Measurements from ENCODE around the gene CCDC81.

Gene CCDC81

GRCh38 chr11:86456075-86456939, 81.6 kb downstream of the CCDC81 start:
- no peak for DNase-seq (ENCODE audit: low read depth, low spot score)
- ChIA-PET POLR2A (no interaction called here), CTCF (interaction anchor here (0.6 to 7.8 kb wide), 53 partner anchors 9 to 476 kb away, joined by 3 to 83 read pairs (median 4); no protein-coding TSS in a partner anchor)
- no peak overlapping the region for H3K4me3 ChIP-seq (ENCODE audit: low read depth, low read length)
- peak; percentile 83 for TF ChIP-seq CTCF (IDR thresholded peaks at IDR 0.05; ENCODE audit: insufficient read depth, low read length, missing control alignments)

- H3K4me3 ChIP-seq (ENCODE audit: low read depth, low read length) = no peak overlapping the region
- CTCF ChIA-PET = interaction anchor here (0.7 to 7.8 kb wide), 11 partner anchors 14 to 469 kb away, joined by 3 to 83 read pairs (median 7); no protein-coding TSS in a partner anchor
- POLR2A ChIA-PET = no interaction called here
- no peak for TF ChIP-seq CTCF (IDR thresholded peaks at IDR 0.05; ENCODE audit: insufficient read depth, low read length, missing control alignments)
- DNase-seq (ENCODE audit: low read depth, low spot score) = no peak
Measured at GRCh38 chr11:86458294-86459001, 83.8 kb downstream of the CCDC81 start.

- DNase-seq (ENCODE audit: low read depth, low spot score) = no peak
- ChIA-PET POLR2A (interaction anchor here (0.6 kb wide), 1 partner anchor 9 kb away, joined by 3 read pairs; no protein-coding TSS in a partner anchor), CTCF (interaction anchor here (0.7 to 7.8 kb wide), 4 partner anchors 100 to 411 kb away, joined by 3 to 83 read pairs (median 25); no protein-coding TSS in a partner anchor)
- no peak overlapping the region for H3K4me3 ChIP-seq (ENCODE audit: low read depth, low read length)
- TF ChIP-seq CTCF (IDR thresholded peaks at IDR 0.05; ENCODE audit: insufficient read depth, low read length, missing control alignments) = no peak
Measured at GRCh38 chr11:86459002-86459385, 84.3 kb downstream of the CCDC81 start.

- no peak overlapping the region for H3K4me3 ChIP-seq (ENCODE audit: low read depth, low read length)
- no peak for TF ChIP-seq CTCF (IDR thresholded peaks at IDR 0.05; ENCODE audit: insufficient read depth, low read length, missing control alignments)
- CTCF ChIA-PET = interaction anchor here (0.6 to 3.6 kb wide), 9 partner anchors 9 to 355 kb away, joined by 3 to 20 read pairs (median 4); no protein-coding TSS in a partner anchor
- POLR2A ChIA-PET = interaction anchor here (0.6 to 1.4 kb wide), 6 partner anchors 10 to 340 kb away, joined by 3 to 9 read pairs (median 4); partner anchors contain the start of gene PRSS23
- DNase-seq (ENCODE audit: low read depth, low spot score) = peak; percentile 74
Measured at GRCh38 chr11:86459682-86460460, 85.2 kb downstream of the CCDC81 start.

GRCh38 chr11:86460461-86461385, 86.0 kb downstream of the CCDC81 start:
- POLR2A ChIA-PET = interaction anchor here (0.8 to 1.4 kb wide), 5 partner anchors 24 to 340 kb away, joined by 4 to 9 read pairs (median 5); partner anchors contain the start of gene PRSS23
- DNase-seq (ENCODE audit: low read depth, low spot score) = no peak
- no peak for TF ChIP-seq CTCF (IDR thresholded peaks at IDR 0.05; ENCODE audit: insufficient read depth, low read length, missing control alignments)
- CTCF ChIA-PET = interaction anchor here (0.8 to 3.6 kb wide), 9 partner anchors 8 to 354 kb away, joined by 3 to 20 read pairs (median 3); no protein-coding TSS in a partner anchor
- no peak overlapping the region for H3K4me3 ChIP-seq (ENCODE audit: low read depth, low read length)

Measured in AG04449 (cell line).